H1 (cell line): ENCODE measurements around the gene CEP104. TPM values are rescaled to one million over a fixed set of nuclear protein-coding genes. Genes with fewer than 3 reads are reported as not detected.

Source experiments
- CTCF ChIA-PET: fragments of 300-600 bp; sonication (Branson Sonifier 250); formaldehyde crosslinking; loops from one replicate; lab custom pipeline; 2021; ENCODE audit not compliant: partially characterized antibody; lab: Charles Lee
- POLR2A ChIA-PET: fragments of 300-600 bp; sonication (Branson Sonifier 250); formaldehyde crosslinking; loops from one replicate; lab custom pipeline; 2021; ENCODE audit warnings: inconsistent platforms; ENCODE audit not compliant: partially characterized antibody; lab: Charles Lee
- DNase-seq, 2 experiments: peaks; one replicate each; pipeline versions ENCODE4 v3.0.0 to v3.0.0-alpha.2; 2010 to 2022; ENCODE audit warnings: low spot score in 2 of 2, low read depth in 1 of 2, mixed read lengths in 1 of 2
- FAIRE-seq: peaks from 2 replicates; lab custom pipeline; 2011; peaks lifted over from hg19 to GRCh38; lab: Jason Lieb, UNC
- H2AFZ ChIP-seq: 2 replicates; pipeline ENCODE4 v1.8.1; 2012; ENCODE audit warnings: low read length, inconsistent platforms
- H2AK5ac ChIP-seq: 2 replicates; pipeline ENCODE4 v1.6.1; 2013; ENCODE audit warnings: low read depth, low read length
- H2BK120ac ChIP-seq: replicated peaks from 2 replicates; pipeline ENCODE3; 2013; ENCODE audit warnings: low read depth, low read length, inconsistent platforms
- H2BK12ac ChIP-seq: 2 replicates; pipeline ENCODE4 v1.6.1; 2013; ENCODE audit warnings: low read depth, low read length
- H2BK15ac ChIP-seq: 2 replicates; pipeline ENCODE4 v1.6.1; 2013; ENCODE audit warnings: low read length
- H2BK20ac ChIP-seq: 2 replicates; pipeline ENCODE4 v1.6.1; 2013; ENCODE audit warnings: low read length
- H2BK5ac ChIP-seq: 2 replicates; pipeline ENCODE4 v1.6.1; 2013; ENCODE audit warnings: low read depth, low read length
- H3K14ac ChIP-seq: 2 replicates; pipeline ENCODE4 v1.6.1; 2013; ENCODE audit warnings: inconsistent platforms; ENCODE audit not compliant: insufficient read length
- H3K18ac ChIP-seq: 2 replicates; pipeline ENCODE4 v1.6.1; 2013; ENCODE audit warnings: low read length; ENCODE audit errors: extremely low read depth
- H3K23ac ChIP-seq: 2 replicates; pipeline ENCODE4 v1.6.1; 2013; ENCODE audit warnings: inconsistent platforms; ENCODE audit not compliant: insufficient read length
- H3K23me2 ChIP-seq: 2 replicates; pipeline ENCODE4 v1.6.1; 2013; ENCODE audit warnings: low read depth, low read length
- H3K27ac ChIP-seq: 2 replicates; pipeline ENCODE4 v1.6.1; 2011; ENCODE audit warnings: low read depth, low read length, inconsistent platforms
- H3K27me3 ChIP-seq, 4 experiments: replicated peaks in 1 of 4; 1 replicate in 1 of 4; 2 replicates in 3 of 4; pipeline versions ENCODE4 v1.6.1 to v1.8.1; 2011 to 2013; ENCODE audit warnings: low read length in 3 of 4, mild to moderate bottlenecking in 3 of 4, inconsistent platforms in 2 of 4, mixed read lengths in 2 of 4, moderate library complexity in 1 of 4; ENCODE audit not compliant: control insufficient read depth in 3 of 4, insufficient read depth in 3 of 4; ENCODE audit errors: extremely low read depth in 1 of 4
- H3K36me3 ChIP-seq, 4 experiments: 2 replicates each; pipeline versions ENCODE4 v1.6.1 to v1.8.1; 2011 to 2013; ENCODE audit warnings: mild to moderate bottlenecking in 4 of 4, low read length in 3 of 4, moderate library complexity in 2 of 4, control low read depth in 1 of 4, inconsistent platforms in 1 of 4; ENCODE audit not compliant: insufficient read depth in 4 of 4, control insufficient read depth in 2 of 4
- H3K4ac ChIP-seq: replicated peaks from 2 replicates; pipeline ENCODE3; 2013; ENCODE audit warnings: low read length, low read depth, mixed read lengths, inconsistent platforms; ENCODE audit not compliant: insufficient read length
- H3K4me1 ChIP-seq, 4 experiments: replicated peaks in 1 of 4; 1 replicate in 1 of 4; 2 replicates in 3 of 4; pipeline versions ENCODE4 v1.6.1 to v1.8.1; 2011 to 2013; ENCODE audit warnings: low read length in 3 of 4, inconsistent platforms in 2 of 4, mixed read lengths in 1 of 4; ENCODE audit not compliant: insufficient read depth in 4 of 4, control insufficient read depth in 3 of 4
- H3K4me2 ChIP-seq, 2 experiments: 2 replicates each; pipeline versions ENCODE4 v1.6.1 to v1.8.1; 2011 to 2013; ENCODE audit warnings: low read depth in 2 of 2, low read length in 2 of 2, control low read depth in 1 of 2, inconsistent platforms in 1 of 2, mild to moderate bottlenecking in 1 of 2; ENCODE audit not compliant: insufficient read depth in 1 of 2
- H3K4me3 ChIP-seq, 4 experiments: fragments of 200-600, 300-600 bp in 1 of 4; sonication (generic), shearing (Covaris generic), sonication (Bioruptor Twin) in 1 of 4; 2 replicates each; pipeline versions ENCODE4 v1.5.1 to v1.8.1; 2011 to 2016; ENCODE audit warnings: low read length in 4 of 4, low read depth in 3 of 4, control low read depth in 2 of 4, inconsistent platforms in 2 of 4, mild to moderate bottlenecking in 2 of 4, mixed read lengths in 1 of 4, moderate library complexity in 1 of 4; ENCODE audit not compliant: insufficient read depth in 2 of 4; ENCODE audit errors: extremely low read depth in 1 of 4
- H3K56ac ChIP-seq: replicated peaks from 2 replicates; pipeline ENCODE3; 2013; ENCODE audit warnings: low read depth, mild to moderate bottlenecking, mixed read lengths, low read length, inconsistent platforms; ENCODE audit not compliant: insufficient read length
- H3K79me1 ChIP-seq: 2 replicates; pipeline ENCODE4 v1.6.1; 2013; ENCODE audit warnings: low read depth, low read length, control low read depth
- H3K79me2 ChIP-seq, 2 experiments: 2 replicates each; pipeline versions ENCODE4 v1.6.1 to v1.8.1; 2012 to 2013; ENCODE audit warnings: low read length in 2 of 2, mild to moderate bottlenecking in 2 of 2, inconsistent platforms in 1 of 2; ENCODE audit not compliant: insufficient read depth in 2 of 2, control insufficient read depth in 1 of 2
- H3K9ac ChIP-seq, 4 experiments: replicated peaks in 1 of 4; 1 replicate in 1 of 4; 2 replicates in 3 of 4; pipeline versions ENCODE4 v1.6.1 to v1.8.1; 2011 to 2013; ENCODE audit warnings: low read depth in 3 of 4, low read length in 3 of 4, control low read depth in 2 of 4, mild to moderate bottlenecking in 2 of 4, moderate library complexity in 2 of 4, inconsistent platforms in 1 of 4; ENCODE audit errors: extremely low read depth in 1 of 4
- H3K9me3 ChIP-seq, 2 experiments: 2 replicates each; pipeline versions ENCODE4 v1.6.1 to v1.8.1; 2012 to 2013; ENCODE audit warnings: mild to moderate bottlenecking in 2 of 2, moderate library complexity in 2 of 2, control low read depth in 1 of 2, inconsistent platforms in 1 of 2, low read depth in 1 of 2, low read length in 1 of 2, mixed read lengths in 1 of 2; ENCODE audit not compliant: insufficient read depth in 2 of 2
- H4K20me1 ChIP-seq, 2 experiments: replicated peaks in 1 of 2; 2 replicates each; pipeline versions ENCODE3 to v1.8.1; 2011 to 2013; ENCODE audit warnings: inconsistent platforms in 2 of 2, low read length in 2 of 2, mild to moderate bottlenecking in 1 of 2; ENCODE audit not compliant: insufficient read depth in 2 of 2, control insufficient read depth in 1 of 2
- H4K5ac ChIP-seq: 2 replicates; pipeline ENCODE4 v1.6.1; 2013; ENCODE audit warnings: low read length, low read depth, mixed read lengths, inconsistent platforms; ENCODE audit not compliant: insufficient read length
- H4K8ac ChIP-seq: 2 replicates; pipeline ENCODE4 v1.8.0; 2013; ENCODE audit warnings: mild to moderate bottlenecking, moderate library complexity, low read length, inconsistent platforms; ENCODE audit not compliant: insufficient read depth; ENCODE audit errors: extremely low read depth
- H4K91ac ChIP-seq: replicated peaks from 2 replicates; pipeline ENCODE3; 2013; ENCODE audit warnings: low read length, mixed read lengths, inconsistent platforms; ENCODE audit not compliant: insufficient read length
- CBX8 ChIP-seq: fragments of 300-800, 300-1000 bp; sonication (generic); IDR thresholded peaks from 2 replicates; pipeline ENCODE4 v1.7.1; 2016; ENCODE audit warnings: low read depth, low read length, borderline replicate concordance
- EP300 ChIP-seq, 2 experiments: IDR thresholded peaks; 1 replicate in 1 of 2; 2 replicates in 1 of 2; pipeline ENCODE4 v1.6.1; 2011 to 2012; ENCODE audit warnings: low read depth in 2 of 2, low read length in 2 of 2, mild to moderate bottlenecking in 2 of 2, borderline replicate concordance in 1 of 2, inconsistent platforms in 1 of 2, moderate library complexity in 1 of 2
- WGBS, 2 experiments: shearing (Covaris generic) in 1 of 2; methylation state at CpG; one replicate each; pipeline versions ENCODE4 v1.1.6 to v1.1.7; 2013 to 2015; ENCODE audit warnings: low lambda C conversion rate in 2 of 2, mixed read lengths in 2 of 2, inconsistent platforms in 1 of 2, low coverage in 1 of 2, missing lambda C conversion rate in 1 of 2; ENCODE audit not compliant: insufficient replicate concordance in 2 of 2, insufficient coverage in 1 of 2, insufficient read length in 1 of 2; ENCODE audit errors: extremely low coverage in 1 of 2, missing lambda C conversion rate in 1 of 2; 5-methylcytosine and 5-hydroxymethylcytosine counted together
- polyA plus RNA-seq, 7 experiments: library from polyadenylated mRNA; depleted of rRNA in 3 of 7; stranded (reverse) in 5 of 7; unstranded in 2 of 7; fragments of >200 nt in 5 of 7; fragments of 200-250 nt in 2 of 7; gene quantifications; 1 replicate in 5 of 7; 2 replicates in 1 of 7; 4 replicates in 1 of 7; pipeline versions ENCODE4 v1.2.1 to v1.2.3, GENCODE V29; 2011 to 2013; ENCODE audit warnings: missing spikeins in 2 of 7, mixed read lengths in 2 of 7
- total RNA-seq: library from RNA; stranded (reverse); fragmentation: NEBNext Ultra II Directional; extraction: Animal tissue kit (Norgen Biotek cat#: 25700); gene quantifications from 2 replicates; pipeline ENCODE4 v1.2.1, GENCODE V29; 2021

The CEP104 gene
- total and polyA plus RNA-seq, 2 of the 8 experiments (the other 6 are each of a cell fraction or from before 2014, with no cell fraction given) = 8.0 to 43.9 TPM

DNA sequence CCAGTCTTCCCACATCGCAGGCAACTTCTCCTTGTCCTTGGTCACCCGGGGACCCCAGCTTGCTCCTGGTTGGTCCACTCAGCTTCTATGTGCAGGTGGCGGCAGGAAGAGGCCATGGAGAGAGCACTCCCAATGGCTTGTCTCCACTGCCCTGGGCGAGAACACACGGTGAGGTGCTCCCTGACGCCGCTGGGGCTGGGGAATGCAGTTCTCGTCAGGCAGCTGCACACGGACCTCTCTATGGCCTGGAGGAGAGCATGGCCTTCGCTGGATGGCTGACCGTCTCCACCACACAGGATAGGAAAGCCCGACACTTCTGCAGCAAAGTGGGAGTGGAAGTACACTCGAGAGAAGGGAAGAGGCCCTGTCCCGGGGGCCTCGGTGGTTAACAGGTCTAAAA is 31.3 kb upstream of the CEP104 start:
- no peaks in the 10 kb centered on the region for H3K79me1 ChIP-seq
- WGBS, 2 experiments = 87% methylated on average over 14 of the region's 15 CpGs; no CpG with 5 or more reads in 1 of the 2 experiments
- no peak overlapping the region for H2BK5ac ChIP-seq
- no peak overlapping the region for H2BK12ac ChIP-seq
- no peak overlapping the region for H3K18ac ChIP-seq
- CTCF ChIA-PET = interaction anchor here (0.6 to 0.8 kb wide), 2 partner anchors 19 to 1146 kb away, joined by 3 to 4 read pairs; no protein-coding TSS in a partner anchor
- no peaks in the 10 kb centered on the region for H3K4me1 ChIP-seq
- H3K9me3 ChIP-seq = no peaks in the 10 kb centered on the region
- no peak overlapping the region for H2BK20ac ChIP-seq
- no peak overlapping the region for H2BK15ac ChIP-seq
- H4K8ac ChIP-seq = no peak overlapping the region
- H3K4ac ChIP-seq = no peak overlapping the region
- no peak for TF ChIP-seq EP300 (IDR thresholded peaks at IDR 0.05; ENCODE audit: borderline replicate concordance in 1 of 2, low read depth in 2 of 2, low read length in 2 of 2)
- no peak for TF ChIP-seq CBX8
- no peak overlapping the region for H2BK120ac ChIP-seq
- H3K56ac ChIP-seq = no peak overlapping the region
- no peak overlapping the region for H3K14ac ChIP-seq
- H2AK5ac ChIP-seq = no peak overlapping the region
- no peak overlapping the region for H2AFZ ChIP-seq
- POLR2A ChIA-PET = no interaction called here
- H3K23me2 ChIP-seq = no peaks in the 10 kb centered on the region
- peaks cover 0 to 5% of the 10 kb centered on the region in 2 experiments; a peak in 1 of 4 replicates for H3K79me2 ChIP-seq
- no peak overlapping the region for H3K23ac ChIP-seq
- H3K9ac ChIP-seq = no peak overlapping the region
- DNase-seq (no peak), FAIRE-seq (no peak)
- H4K5ac ChIP-seq = no peak overlapping the region
- no peak overlapping the region for H4K91ac ChIP-seq
- no peak overlapping the region for H3K4me3 ChIP-seq
- no peaks in the 10 kb centered on the region for H3K27me3 ChIP-seq
- no peak overlapping the region for H3K4me2 ChIP-seq
- peaks cover 14 to 21% (median 18%) of the 10 kb centered on the region in 4 experiments; a peak in 6 of 8 replicates for H3K36me3 ChIP-seq
- H3K27ac ChIP-seq = no peak overlapping the region
- H4K20me1 ChIP-seq = peaks cover 6 to 7% of the 10 kb centered on the region in 2 experiments
